ENCODE data around the gene SMIM20.

DNA sequence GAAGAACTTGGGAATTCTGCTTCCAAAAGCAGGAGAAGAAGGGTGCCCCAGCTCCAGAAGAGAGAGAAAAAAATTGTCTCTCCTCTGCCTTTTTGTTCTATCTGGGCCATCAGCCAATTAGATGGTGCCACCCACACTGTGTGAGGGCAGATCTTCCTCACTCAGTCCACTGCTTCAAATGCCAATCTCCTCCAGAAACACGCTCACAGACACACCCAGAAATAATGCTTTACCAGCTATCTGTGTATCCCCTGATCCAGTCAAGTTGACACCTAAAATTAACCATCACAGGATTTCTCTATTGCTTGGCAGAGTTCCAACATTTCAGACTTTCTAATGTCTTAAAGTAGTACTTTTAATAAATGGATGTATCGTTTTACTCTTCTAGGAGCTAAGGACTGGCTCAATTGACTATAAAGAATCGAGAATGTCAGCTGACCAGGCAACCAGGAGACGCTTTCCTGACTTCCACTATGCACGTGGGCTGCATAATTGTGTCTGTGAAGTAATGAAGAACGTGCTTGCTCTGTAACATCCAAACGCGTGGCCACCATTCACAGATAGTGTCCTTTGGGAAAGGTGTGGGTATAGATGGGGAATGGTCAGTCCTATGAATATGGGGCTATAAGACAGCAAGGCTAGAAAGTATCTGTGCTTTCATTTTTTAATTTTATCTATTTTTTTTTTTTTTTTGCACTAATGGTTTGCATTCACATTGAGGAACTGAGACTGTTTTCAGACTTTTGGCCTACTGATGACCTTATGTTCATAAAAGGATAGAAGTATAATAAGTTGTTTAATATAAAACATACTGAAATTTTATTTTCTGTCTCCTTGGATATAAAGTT lies 9.9 kb upstream of the SMIM20 start:
- TF ChIP-seq, protein P1, sequence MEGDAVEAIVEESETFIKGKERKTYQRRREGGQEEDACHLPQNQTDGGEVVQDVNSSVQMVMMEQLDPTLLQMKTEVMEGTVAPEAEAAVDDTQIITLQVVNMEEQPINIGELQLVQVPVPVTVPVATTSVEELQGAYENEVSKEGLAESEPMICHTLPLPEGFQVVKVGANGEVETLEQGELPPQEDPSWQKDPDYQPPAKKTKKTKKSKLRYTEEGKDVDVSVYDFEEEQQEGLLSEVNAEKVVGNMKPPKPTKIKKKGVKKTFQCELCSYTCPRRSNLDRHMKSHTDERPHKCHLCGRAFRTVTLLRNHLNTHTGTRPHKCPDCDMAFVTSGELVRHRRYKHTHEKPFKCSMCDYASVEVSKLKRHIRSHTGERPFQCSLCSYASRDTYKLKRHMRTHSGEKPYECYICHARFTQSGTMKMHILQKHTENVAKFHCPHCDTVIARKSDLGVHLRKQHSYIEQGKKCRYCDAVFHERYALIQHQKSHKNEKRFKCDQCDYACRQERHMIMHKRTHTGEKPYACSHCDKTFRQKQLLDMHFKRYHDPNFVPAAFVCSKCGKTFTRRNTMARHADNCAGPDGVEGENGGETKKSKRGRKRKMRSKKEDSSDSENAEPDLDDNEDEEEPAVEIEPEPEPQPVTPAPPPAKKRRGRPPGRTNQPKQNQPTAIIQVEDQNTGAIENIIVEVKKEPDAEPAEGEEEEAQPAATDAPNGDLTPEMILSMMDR (conservative IDR thresholded peaks at IDR 0.05; ENCODE audit: low read depth, low read length): no peak
- no peak for TF ChIP-seq EZH2 (IDR thresholded peaks at IDR 0.05; ENCODE audit: low read length, unreplicated experiment)
